B cell (primary cell): ENCODE data around the gene MLEC.

Source experiments
- CTCF ChIP-seq: fragments of 200-600 bp; IDR thresholded peaks from one replicate; pipeline ENCODE4 v1.8.0; 2022; ENCODE audit warnings: antibody characterized with exemption, mild to moderate bottlenecking
- EZH2 ChIP-seq: IDR thresholded peaks from 2 replicates; pipeline ENCODE4 v1.6.1; 2012; ENCODE audit warnings: borderline replicate concordance, low read depth, mild to moderate bottlenecking, moderate library complexity, low read length; ENCODE audit not compliant: insufficient read depth, poor library complexity, severe bottlenecking

GRCh38 chr12:120750806-120751205 lies 63.9 kb downstream of the MLEC start:
- TF ChIP-seq CTCF: no peak
- TF ChIP-seq EZH2: no peak
